ENCODE measurements around the gene PTAR1.
"Not testable (repeated sequence)": the region's sequence is repeated elsewhere in the genome, so short reads cannot be mapped to it uniquely, and the experiment has no call there.

PTAR1 gene

DNA sequence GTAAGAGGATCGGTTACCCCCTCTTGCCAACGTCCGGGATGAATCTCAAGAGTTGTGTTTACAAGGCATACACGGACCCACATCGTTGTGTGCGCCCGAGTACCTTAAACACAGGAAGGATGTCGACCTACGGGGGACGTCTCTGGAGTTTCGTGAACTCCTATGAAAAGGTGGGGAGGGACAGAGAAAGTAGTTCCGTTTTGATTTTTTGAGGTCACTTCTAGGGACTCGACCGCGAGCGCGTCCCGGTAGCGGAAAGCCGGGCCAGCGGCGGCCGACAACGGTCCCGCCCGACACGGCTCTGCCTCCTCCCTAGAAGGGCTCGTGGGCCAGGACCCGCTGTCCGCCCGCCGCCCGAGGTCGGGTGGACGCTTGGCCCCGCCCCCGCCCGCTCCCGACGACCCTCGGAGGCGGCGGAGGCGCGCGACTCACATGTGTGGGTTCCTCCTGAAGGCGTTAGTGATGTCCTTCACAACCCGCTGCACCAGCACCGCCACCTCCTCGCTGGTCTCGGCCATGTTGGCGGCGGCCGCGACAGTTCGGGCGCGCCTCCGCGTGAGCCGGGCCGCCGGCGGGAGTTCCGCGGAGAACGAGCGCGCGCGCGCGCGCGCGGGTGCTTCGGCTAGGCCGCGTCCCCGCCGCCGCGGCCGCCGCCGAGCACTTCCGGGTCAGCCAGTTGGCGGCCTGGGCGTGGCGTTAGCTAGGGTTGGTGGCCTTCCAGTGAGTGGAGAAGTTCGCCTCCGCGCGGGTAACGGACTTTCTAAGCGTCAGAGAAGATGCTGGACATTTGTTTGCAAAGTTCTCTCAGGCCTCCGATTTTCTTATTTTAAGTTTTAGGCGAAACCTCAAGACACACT lies at the start of gene PTAR1:
TSS of gene PTAR1 (minus strand) at position 591 of the 857 bp plus-strand sequence. CDS start at position 518, 73 bp downstream.
- peak; percentile 75 for DNase-seq (ENCODE audit: low read depth, low spot score)

DNA sequence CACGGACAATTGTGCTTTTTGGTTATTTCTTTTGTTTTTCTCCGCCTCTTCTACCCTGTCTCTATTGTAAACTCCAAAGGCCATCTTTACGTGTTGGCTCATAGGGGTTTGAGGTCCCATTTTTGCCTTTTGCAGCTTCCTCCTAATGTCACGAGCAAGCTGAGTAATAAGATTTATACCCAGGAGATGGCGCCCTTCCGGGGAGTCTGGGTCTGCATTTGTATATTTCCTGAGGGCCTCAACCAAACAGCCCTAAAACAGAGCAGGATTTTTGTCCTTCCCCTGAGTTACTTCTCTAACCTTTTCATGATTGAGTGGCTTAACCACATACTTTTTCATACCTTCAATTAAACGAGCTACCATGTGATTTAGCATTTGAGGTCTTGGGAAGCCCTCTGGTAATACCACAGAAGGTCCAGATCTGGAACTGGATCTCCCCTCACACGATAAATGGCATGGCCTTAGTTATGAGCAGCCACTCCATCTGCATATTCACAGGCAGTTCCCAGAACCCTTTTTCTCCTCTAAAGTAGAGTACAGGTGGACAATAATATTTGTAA lies 49.6 kb upstream of the PTAR1 start:
- DNase-seq (ENCODE audit: low read depth, low spot score), result no peak

- no peak for DNase-seq (ENCODE audit: low read depth, low spot score)
Observed at GRCh38 chr9:69806627-69807026, 46.8 kb upstream of the PTAR1 start.

- no peak for DNase-seq (ENCODE audit: low read depth, low spot score)
Observed at GRCh38 chr9:69805962-69806515, 46.2 kb upstream of the PTAR1 start.

DNA sequence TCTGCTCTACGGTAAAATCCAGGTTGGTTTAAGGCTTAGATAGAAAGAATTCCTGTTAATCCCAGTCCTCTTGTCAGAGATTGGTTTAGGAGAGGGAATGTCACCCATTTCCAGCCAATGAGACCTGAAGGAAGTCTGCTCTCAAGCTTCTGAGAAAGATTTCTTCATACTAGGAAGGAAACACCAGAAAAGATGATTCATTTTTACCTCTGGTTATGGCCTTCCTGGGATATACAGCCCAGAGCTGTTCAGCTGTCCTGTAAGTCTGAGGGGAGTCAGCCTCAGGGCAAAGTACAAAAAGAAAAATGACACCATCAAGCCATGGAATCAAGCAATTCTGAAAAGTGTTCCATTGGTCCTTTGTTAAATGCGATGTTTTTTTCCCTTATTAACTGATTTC lies 42.2 kb upstream of the PTAR1 start:
- no peak for DNase-seq (ENCODE audit: low read depth, low spot score)

DNA sequence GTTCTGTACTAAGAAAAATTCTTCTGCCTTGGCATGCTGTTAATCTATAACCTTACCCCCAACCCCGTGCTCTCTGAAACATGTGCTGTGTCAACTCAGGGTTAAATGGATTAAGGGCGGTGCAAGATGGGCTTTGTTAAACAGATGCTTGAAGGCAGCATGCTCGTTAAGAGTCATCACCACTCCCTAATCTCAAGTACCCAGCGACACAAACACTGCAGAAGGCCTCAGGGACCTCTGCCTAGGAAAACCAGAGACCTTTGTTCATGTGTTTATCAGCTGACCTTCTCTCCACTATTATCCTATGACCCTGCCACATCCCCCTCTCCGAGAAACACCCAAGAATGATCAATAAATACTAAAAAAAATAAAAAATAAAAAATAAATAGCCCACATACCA lies 40.2 kb upstream of the PTAR1 start:
- not testable (repeated sequence) for DNase-seq (ENCODE audit: low read depth, low spot score)

DNA sequence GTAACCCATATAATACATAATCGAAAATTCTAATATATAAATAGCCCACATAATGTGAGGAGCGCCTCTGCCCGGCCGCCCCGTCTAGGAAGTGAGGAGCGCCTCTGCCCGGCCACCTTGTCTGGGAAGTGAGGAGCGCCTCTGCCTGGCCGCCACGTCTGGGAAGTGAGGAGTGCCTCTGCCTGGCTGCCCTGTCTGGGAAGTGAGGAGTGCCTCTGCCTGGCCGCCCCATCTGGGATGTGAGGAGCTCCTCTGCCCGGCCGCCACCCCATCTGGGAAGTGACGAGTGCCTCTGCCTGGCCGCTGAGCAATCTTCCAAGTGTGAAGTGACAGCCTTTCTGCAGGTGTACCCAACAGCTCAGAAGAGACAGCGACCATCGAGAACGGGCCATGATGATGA lies 39.7 kb upstream of the PTAR1 start:
- not testable (repeated sequence) for DNase-seq (ENCODE audit: low read depth, low spot score)

DNA sequence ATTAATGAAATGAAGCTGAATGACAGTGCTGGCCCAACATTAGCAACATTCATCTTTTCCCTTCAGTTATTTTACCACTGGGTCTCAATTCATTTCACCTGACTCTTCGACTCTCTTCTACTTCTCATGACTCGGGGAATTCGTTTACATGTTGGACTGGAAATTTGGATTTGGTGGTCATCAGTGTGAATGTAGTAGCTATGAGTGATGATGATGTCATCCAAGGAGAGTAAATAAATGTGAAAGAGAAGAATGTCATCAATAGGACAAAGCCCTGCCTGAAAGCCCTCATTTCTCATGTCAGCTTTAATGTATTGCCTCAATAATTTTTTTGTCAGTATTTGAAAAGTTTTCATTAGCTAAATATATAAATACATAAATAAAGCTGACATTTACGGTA lies 38.9 kb upstream of the PTAR1 start:
- DNase-seq (ENCODE audit: low read depth, low spot score), result no peak

DNA sequence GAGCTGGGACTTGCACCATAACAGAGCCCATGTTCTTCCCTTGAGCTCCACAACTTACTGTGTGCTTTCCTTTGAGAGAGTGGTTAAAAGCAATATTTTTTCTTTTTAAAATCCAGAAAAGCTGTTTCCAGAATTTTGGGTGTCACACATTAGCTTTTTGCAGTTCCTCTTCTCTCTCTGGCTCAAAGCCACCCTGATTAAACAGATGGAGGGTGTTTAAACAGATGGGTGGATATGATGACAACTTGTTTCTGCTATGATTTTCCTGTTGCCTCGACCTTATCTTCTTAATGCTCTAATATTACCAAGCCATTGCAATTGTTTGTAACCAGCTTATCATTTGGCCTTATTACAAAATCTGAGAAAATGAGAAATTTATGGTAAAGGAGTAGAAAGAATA lies 37.9 kb upstream of the PTAR1 start:
- DNase-seq (ENCODE audit: low read depth, low spot score), result no peak

- no peak for DNase-seq (ENCODE audit: low read depth, low spot score)
Observed at GRCh38 chr9:69794356-69794755, 34.5 kb upstream of the PTAR1 start.

GRCh38 chr9:69785757-69786156 lies 25.9 kb upstream of the PTAR1 start:
- DNase-seq (ENCODE audit: low read depth, low spot score), result no peak

GRCh38 chr9:69773258-69773657 lies 13.4 kb upstream of the PTAR1 start:
- no peak for DNase-seq (ENCODE audit: low read depth, low spot score)

GRCh38 chr9:69771775-69772418 lies 12.1 kb upstream of the PTAR1 start:
- DNase-seq (ENCODE audit: low read depth, low spot score), result no peak

DNA sequence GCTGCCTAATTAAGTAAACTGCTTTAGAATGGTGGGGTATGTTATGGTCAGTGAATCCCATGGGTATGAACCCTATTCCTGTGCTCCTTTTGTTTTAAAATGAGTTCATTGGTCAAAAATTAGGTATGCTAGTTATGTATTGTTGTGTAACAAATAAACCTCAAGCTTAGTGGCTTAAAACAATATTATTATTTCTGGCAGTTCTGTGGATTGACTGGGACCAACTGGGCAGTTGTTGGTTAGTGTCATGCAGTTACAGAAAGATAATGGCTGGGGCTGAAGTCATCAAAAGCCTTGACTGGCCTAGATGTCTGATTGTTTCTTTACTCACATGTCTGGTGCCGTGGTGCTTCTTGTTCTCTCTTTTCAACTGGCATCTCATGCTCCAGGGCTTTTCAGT lies 8.9 kb upstream of the PTAR1 start:
- no peak for DNase-seq (ENCODE audit: low read depth, low spot score)

DNA sequence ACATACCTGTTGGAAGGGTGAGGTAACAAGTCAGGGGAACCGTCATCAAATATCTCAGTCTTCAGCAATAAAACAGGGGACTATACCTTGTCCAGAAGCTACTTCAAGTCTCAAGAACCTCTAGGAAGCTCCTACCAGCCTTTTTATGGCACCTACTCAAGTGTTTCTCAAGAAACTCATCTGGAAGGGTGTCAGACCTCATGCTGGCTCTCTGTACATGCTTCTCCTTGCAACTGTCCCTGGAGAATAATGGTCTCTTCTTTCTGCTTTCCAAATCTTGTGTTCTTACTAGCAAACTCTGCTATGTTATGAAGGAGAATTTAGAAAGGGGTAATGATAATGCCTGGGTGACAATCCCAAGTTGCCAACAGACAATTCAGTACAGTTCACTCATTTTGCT lies 8.3 kb upstream of the PTAR1 start:
- no peak for DNase-seq (ENCODE audit: low read depth, low spot score)

- DNase-seq (ENCODE audit: low read depth, low spot score), result not testable (repeated sequence)
Observed at GRCh38 chr9:69763862-69764261, 4.1 kb upstream of the PTAR1 start.

DNA sequence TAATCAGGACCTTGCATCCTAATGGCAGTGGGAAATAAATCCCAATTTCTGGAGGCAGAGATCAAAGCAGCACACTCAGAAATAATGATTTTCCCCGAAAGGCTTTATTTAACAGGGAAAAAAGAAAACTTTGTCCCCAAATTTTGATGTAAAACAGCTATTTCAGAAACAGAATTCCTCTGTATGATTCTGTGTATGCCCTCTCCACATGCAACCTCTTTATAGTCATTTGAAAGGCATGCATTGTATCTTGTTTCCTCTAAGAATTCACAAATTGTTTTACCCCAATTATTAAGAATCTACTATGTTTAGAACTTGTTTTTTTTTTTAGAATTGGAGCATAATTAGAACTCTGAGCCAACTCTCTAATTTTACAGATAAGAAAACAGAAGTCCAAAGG lies 2.7 kb upstream of the PTAR1 start:
- no peak for DNase-seq (ENCODE audit: low read depth, low spot score)

DNA sequence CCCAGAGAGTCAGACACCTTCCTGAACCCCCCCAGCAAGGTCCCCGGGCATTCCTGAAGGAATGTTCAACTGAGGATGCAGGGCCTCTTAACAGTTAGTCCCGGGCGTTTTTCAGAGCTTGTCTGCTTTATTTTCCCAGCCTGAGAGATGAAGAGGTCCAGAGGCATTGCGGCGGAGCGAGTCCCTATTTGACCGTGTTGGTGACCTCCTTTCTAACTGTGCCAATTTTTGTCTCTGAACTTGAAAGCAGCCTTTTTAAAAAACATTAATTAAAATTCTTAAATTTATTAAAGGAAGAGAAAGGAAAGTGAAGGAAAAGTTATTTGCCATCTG lies 433 bp upstream of the PTAR1 start:
- no peak for DNase-seq (ENCODE audit: low read depth, low spot score)

DNA sequence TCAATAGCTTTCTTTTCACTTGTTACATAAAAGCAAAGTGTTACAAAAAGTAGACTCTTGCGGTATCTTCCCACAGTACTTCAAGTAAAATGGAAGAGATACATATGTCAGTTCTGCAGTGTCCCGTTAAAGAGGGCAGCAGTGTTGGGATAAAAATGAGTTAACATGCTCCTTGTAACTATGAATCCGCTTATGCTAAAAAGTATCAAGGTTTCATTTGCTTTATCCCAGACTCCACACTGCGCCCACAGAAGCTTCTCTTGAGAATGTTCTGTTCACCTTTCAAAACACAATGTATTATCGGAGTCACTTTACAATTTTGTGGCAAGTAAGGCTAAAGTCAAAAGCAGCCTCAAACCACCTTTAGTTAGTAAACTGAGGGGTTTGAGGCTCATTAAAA lies 790 bp downstream of the PTAR1 start:
- no peak for DNase-seq (ENCODE audit: low read depth, low spot score)

DNA sequence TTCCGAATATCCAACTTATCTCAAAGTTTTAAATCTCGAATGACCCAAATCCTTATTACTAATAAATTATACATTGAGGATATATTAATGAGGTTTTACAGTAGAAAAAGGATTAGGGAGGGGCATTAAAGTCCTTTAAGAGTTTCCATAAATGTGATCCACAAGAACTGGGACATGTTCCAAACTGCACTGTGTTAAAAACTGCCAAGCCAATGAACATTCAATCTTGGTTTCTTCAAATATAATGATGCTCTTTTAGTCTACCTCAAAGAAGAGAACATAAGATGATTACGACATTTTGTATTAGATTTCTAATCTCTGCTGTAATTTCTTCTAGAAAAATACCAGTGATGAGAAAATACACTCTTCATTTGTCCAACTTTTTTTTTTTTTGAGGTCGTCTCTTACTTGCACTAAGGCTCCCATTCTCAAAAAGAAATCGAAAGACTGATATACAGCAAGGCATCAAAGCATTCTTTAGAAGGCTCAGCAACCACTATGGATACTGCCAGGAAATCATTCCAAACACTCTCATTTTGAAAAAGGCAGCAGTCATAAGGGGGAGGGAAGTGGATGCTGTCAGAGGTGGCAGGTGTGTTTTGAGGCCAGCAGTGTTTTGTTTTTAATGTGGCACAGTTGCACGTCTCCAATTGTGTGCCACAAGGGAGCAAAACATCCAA lies 1.7 kb downstream of the PTAR1 start:
- no peak for DNase-seq (ENCODE audit: low read depth, low spot score)

GRCh38 chr9:69755205-69755604 lies 4.6 kb downstream of the PTAR1 start:
- DNase-seq (ENCODE audit: low read depth, low spot score), result no peak

DNA sequence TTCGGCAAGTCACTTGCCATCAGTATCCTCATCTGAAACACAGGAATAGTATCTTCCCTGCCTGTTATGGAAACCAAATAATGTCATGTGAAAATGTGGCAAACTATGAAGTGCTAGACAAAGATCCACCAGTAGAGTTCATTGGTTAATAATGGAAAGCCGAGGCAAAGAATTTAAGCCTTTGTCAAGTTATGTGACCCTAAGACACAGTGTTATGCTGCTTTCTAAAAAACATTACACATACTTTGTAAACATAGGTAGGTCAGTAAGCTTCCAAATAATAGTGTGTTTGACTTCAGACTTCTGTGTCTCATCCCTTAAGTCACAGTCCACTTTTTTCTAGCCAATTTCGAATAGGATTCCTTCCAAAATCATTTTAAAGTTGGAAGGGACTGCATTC lies 6.0 kb downstream of the PTAR1 start:
- DNase-seq (ENCODE audit: low read depth, low spot score), result no peak
